ENCODE data around the gene MYO15A.

MYO15A gene

DNA sequence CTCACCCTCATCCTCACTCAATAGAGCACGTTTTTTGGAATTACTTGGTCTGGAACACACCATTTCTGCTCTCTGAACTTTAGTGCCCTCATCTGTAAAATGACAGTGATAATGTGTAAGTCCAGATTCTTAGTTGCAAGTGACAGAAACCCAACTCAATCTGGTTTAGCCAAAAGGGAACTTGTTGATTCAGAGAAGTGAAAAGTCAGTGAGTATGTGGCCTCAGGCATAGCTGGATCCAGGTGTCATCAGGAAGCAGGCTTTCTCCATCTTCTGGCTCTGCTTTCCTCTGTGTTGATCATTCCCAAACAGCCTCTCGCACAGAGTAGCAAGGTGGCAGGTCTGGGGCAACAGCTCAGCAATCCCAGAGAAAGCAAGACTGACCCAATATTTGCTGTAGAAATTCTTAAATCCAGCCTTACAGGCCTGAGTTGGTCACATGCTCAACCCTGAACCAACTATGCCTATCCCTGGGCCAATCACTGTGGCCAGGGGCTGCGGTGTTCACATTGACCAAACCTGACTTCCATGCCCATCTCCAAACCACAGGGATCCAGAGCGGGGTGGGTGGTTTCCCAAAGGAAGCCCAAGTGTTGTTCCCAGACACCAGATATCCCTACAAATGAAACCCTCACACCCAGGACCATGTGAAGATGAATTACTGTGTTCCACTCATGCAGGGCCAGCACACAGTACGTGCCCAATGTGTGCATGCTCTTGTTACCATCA lies 51.7 kb downstream of the MYO15A start:
- no peak for DNase-seq

- no peak for DNase-seq
These were observed 52.9 kb downstream of the MYO15A start for GRCh38 chr17:18161207-18162145.

DNA sequence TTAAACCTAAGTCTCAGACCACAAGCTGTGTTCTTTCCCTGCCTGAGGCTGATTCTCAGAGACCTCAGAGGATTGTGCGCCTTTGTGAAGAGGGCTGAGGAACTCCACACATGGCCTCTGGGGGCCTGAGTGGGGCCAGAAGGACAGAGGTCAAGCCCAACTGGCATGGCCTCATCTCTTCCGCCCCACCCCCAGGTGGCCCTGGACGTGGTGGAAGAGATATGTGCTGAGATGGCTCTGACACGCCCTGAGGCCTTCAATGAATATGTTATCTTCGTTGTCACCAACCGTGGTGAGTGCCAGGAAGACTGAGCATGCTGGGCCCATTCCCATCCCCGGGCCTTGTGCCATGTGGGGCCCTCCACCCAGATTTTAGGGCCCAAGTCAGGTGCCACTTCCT lies 55.0 kb downstream of the MYO15A start:
- DNase-seq = no peak

DNA sequence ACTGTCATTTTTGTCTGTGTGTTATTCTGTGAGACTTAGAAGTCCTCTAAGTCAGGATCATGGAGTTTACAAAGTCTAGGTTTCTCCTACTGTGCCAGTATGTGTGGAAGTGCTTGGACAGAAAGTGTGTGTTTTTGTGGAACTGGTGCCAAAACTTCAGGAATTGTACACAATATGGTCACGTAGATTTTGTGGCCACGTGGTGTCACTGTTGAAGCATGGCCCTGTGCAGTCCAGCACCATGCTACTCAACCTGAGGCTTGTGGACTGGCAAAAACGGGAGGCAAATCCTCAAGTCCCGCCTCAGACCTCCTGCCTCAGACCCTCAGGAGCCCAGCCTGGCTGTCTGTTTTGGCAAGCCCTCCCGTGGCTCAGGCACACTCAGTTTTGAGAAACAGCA lies 58.3 kb downstream of the MYO15A start:
- no peak for DNase-seq

- DNase-seq = no peak
These were observed 58.9 kb downstream of the MYO15A start for GRCh38 chr17:18167421-18167820.

GRCh38 chr17:18172531-18173278 lies 64.1 kb downstream of the MYO15A start:
- DNase-seq = no peak

GRCh38 chr17:18173740-18174139 lies 65.2 kb downstream of the MYO15A start:
- DNase-seq = no peak

GRCh38 chr17:18176176-18176575 lies 67.6 kb downstream of the MYO15A start:
- DNase-seq = no peak

GRCh38 chr17:18177133-18177532 lies 68.6 kb downstream of the MYO15A start:
- DNase-seq = no peak

GRCh38 chr17:18177722-18178121 lies 69.2 kb downstream of the MYO15A start:
- DNase-seq = no peak

- DNase-seq = no peak
These were observed 70.6 kb downstream of the MYO15A start for GRCh38 chr17:18179196-18179595.

GRCh38 chr17:18179804-18180203 lies 71.2 kb downstream of the MYO15A start:
- no peak for DNase-seq

GRCh38 chr17:18181358-18181757 lies 72.8 kb downstream of the MYO15A start:
- peak; percentile 38 for DNase-seq

GRCh38 chr17:18182110-18182977 lies 73.8 kb downstream of the MYO15A start:
- DNase-seq = no peak

- DNase-seq = peak; percentile 82
These were observed 74.4 kb downstream of the MYO15A start for GRCh38 chr17:18182978-18183333.

DNA sequence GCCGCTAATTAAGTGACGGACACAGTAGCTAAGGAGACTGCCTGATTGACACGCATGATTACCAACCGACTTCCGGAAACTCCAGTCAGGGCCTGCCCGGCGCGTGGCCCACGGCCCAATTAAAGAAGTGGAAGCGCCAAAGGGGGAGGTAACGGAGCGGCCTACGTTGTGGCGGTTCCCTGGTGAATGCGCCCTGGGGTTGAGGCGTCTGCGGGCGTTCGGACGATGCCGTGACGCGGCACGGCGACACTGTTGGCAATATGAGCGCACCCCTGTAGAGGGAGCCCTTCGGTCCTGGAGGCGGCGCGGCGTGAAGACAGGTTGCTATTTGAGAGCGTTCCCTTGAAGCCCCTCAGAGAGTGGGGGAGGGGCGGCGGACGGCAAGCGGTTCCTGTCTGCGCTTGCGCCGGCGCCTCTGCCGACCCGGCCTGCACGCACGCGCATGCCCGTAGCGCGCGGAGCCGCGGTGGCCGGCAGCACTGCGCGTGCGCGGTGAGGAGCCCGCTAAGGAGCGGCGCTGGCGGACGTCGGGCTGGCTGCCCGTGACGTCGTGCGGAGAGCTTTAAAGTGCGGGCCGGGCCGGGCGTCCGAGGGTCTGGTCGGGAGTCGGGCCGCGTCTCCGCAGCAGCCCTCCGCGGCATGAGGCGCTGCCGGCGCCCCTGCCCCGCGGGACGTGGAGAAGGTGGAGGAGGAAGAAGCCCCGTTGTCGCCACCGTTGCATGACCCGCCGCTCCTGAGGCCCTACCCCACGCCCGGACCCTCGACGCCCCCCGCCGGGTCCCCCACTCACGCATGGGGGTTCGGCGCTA lies 75.0 kb downstream of the MYO15A start, which contains the start of gene ALKBH5:
Gene ALKBH5, plus strand, starts transcription at position 495 of the 809 bp plus-strand sequence. CDS start 416 bp downstream, outside the sequence.
- DNase-seq = peak; percentile 97

- peak; percentile 62 for DNase-seq
These were observed 75.8 kb downstream of the MYO15A start for GRCh38 chr17:18184143-18185031.

GRCh38 chr17:18185391-18185790 lies 76.8 kb downstream of the MYO15A start:
- DNase-seq = no peak

GRCh38 chr17:18185832-18186626 lies 77.5 kb downstream of the MYO15A start:
- DNase-seq = no peak
